HG03045 (cell line): ENCODE data around the gene UPF3B.
A peak's percentile ranks its signal among the peaks of the same experiment; 100 is the strongest.
"Not testable (repeated sequence)": the region's sequence is repeated elsewhere in the genome, so short reads cannot be mapped to it uniquely, and the experiment has no call there.

Experiments used
- ATAC-seq: cut with Tn5 transposase; IDR thresholded peaks from one replicate; pipeline ENCODE4 v1.9.1; 2021; ENCODE audit warnings: mild to moderate bottlenecking, moderate library complexity; ENCODE audit not compliant: unreplicated experiment

The UPF3B gene, protein sequence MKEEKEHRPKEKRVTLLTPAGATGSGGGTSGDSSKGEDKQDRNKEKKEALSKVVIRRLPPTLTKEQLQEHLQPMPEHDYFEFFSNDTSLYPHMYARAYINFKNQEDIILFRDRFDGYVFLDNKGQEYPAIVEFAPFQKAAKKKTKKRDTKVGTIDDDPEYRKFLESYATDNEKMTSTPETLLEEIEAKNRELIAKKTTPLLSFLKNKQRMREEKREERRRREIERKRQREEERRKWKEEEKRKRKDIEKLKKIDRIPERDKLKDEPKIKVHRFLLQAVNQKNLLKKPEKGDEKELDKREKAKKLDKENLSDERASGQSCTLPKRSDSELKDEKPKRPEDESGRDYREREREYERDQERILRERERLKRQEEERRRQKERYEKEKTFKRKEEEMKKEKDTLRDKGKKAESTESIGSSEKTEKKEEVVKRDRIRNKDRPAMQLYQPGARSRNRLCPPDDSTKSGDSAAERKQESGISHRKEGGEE

DNA sequence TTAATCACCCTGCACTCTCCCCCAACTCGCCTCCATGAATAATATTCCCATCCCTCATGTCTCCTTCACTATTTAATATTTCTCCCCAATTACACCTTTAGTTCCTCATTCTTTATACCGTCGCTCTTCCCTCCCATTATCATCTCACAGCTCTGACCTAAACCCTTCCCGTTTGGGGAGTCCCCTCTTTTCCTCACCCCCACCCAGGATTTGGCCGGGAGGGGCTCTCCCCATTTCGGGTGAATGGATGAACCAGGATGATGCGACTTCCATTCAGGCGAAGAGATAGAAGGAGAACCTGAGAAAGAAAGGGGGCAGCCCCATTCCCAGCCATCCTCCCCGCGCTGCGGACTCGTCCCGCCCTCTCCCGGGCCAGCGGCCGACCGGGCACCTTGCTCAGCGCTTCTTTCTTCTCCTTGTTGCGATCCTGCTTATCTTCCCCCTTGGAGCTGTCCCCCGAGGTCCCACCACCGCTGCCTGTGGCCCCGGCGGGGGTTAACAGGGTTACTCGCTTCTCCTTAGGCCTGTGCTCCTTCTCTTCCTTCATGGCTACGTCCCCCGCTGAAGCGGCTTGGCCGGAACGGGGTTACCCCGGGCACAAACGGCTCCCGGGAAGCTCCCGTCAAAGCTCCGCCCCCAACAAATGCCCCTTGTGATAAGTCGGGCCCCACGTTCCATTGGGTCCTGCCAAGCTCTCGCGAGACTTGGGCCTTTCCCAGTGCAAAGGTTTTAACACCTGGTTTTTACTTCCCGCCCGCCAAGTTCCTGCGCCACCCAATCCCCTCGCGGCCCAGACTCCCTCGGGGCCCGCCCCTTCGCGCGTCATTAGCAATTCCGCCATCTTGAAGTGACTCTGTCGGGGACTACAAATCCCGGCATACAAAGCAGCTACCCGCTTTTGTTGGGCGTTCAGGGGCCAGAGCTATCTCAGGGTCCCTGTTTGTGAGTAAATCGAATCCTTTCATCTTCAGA is at the start of gene UPF3B:
UPF3B (minus strand) TSS at position 582 of the 972 bp plus-strand sequence; CDS start at position 547, 35 bp downstream.
- ATAC-seq = peak; percentile 94

DNA sequence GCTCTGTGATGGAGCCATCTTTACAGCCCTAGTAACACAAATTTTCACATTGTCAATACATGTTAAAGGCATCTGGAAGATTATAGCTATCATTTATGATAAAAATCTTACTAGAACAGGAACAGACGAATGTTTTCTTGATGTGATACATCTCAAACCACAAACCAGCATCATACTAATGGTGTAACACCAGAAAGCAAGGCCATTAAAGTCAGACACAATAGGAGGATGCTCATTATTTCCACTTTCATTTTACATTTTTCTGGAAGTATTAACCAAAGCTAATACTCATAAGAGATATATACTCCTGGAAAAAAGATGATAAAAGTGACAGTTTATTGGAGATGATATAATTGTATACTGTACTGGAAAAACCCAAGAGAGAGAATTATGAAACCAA is 48.2 kb upstream of the UPF3B start:
- no peak for ATAC-seq

DNA sequence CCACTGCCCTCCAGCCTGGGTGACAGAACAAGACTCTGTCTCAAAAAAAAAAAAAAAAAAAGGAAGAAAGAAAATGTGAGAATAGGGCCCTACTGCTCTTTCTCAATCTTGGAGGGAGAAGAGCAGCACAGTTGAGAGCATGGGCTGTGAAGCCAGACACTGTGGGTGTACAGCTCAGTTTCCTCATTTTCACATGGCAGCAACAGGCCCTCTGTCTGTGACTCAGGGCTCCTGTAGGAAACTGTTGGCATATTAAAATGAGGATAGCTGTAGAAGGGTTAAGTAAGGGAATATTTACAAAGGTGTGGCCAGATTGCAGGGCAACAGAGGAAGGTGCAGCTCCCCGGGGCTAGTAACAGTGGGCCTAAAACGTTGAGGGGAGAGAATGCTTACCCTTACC is 46.4 kb upstream of the UPF3B start:
- ATAC-seq = no peak

DNA sequence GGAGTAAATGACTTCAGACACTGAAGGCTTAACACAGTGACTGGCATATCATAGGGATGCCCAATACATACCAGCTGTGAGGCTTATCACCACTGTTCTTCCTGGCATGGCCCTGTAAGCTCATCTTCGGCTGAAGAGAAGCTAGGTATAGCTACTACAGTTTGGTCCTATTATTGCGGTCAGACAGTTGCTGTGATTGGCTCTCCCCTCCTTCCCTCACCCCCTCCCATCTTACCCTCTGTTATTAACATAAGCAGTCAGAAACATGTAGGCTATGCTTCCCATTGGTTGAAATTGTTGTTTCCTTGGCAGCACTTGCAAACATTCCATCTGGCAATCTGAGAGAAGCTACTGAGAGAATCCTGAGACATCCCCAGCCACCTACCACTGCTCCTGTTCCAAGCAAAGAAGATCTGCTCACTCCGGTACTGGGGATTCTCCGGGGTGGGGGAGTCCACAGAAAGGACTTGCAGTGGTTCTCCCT is 43.1 kb upstream of the UPF3B start, which contains the start of gene AKAP14:
AKAP14 (plus strand) TSS at position 51 of the 484 bp plus-strand sequence. CDS start 7,331 bp downstream, outside the sequence.
- ATAC-seq = no peak

DNA sequence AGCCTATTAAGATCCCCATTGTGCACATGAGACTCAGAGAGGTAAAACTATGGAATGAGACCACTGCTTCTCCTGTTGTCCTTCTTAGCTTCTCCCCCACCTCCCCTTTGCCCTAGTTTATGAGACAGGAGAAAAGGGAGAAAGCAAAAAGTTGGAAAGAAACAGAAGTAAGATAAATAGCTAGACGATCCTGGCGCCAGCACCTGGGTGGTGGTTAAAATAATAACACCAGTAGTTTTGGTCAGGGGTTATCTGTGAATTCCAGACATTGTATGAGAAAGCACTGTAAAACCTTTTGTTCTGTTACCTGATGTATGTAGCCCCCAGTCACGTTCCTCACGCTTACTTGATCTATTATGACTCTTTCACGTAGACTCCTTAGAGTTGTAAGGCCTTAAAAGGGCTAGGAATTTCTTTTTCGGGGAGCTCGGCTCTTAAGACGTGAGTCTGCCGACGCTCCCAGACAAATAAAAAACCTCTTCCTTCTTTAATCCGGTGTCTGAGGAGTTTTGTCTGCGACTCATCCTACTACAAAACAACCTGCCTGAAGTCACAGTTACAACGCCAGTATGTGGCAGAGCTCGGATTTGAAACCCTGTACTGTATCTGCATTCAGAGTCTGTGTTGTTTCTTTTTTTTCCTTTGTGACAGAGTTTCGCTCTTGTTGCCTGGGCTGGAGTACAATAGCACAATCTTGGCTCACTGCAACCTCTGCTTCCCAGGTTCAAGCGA is 39.4 kb upstream of the UPF3B start:
- ATAC-seq = not testable (repeated sequence)

DNA sequence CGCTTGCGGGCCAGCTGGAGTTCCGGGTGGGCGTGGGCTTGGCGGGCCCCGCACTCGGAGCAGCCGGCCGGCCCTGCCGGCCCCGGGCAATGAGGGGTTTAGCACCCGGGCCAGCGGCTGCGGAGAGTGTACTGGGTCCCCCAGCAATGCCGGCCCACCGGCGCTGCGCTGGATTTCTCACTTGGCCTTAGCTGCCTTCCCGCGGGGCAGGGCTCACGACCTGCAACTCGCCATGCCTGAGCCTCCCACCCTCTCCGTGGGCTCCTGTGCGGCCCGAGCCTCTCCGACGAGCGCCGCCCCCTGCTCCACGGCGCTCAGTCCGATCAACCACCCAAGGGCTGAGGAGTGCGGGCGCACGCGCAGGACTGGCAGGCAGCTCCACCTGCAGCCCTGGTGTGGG is 37.9 kb upstream of the UPF3B start:
- not testable (repeated sequence) for ATAC-seq

DNA sequence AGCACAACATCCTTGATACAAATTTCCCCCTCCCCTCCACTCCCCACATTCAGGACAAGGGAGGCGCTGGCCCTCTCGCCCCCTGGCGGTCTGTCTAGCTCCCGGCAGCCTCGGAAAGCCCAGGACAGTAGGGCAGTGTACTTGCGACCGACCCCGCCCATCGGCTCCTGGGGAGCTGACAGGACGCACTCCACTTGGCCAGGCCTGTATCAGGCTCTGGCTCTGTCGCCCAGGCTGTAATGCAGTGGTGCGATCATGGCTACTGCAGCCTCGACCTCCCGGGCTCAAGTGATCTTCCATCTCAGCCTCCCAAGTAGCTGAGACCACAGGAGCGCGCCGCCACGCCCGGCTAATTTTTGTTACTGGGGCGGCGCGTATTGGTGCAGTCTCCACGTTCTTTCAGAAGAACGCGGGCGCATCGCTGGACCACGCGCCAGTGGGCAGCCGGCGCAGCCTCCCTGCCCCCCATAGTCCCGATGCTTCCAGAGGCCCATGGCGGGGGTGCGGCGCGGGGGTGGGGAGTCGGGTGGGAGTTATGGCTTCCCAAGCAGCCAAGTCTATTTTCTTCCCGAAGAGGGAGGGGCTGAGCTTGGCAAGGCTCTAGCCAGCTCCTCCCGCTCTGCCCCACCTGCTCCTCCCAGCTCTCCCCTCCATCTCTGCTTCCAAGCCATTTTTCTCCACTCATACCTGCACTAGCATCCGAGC is 35.1 kb upstream of the UPF3B start:
- no peak for ATAC-seq

DNA sequence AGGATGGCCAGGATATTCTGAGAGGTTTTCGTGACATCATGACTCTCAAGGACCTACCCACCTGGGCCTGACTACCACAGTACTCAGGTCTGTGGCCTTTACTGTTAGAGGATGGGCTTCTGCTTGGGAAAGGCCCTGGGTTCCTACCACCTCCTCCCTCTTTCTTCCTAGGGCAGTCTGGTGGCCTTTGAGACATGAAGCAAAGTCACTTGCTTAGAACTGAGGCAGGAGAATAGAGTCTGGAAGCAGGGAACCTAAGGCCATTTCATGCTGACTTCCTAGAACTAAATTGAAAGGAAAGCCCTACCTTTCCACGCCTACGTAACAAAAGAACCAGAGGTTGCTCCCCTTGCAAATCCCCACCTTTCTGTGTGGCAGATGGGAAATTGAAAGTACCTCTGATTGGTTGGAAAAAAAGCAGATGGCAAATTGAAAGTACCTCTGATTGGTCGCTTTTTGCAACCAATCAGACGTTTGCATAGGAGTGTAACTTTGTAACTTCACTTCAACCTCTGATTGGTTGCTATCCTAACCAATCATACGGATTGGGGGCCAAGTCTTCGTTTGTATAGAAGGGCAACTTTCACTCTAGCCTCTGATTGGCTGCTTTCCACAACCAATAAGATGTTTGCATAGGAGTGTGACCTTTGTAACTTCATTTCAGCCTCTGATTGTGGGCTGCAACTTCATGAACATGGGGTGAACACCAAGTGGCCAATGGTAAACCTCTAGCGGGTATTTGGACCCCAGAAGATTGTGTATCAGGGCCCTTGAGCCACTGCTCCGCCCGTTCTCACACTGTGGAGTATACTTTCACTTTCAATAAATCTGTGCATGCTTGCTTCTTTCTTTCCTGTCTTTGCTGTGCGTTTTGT is 33.0 kb upstream of the UPF3B start:
- ATAC-seq = no peak

DNA sequence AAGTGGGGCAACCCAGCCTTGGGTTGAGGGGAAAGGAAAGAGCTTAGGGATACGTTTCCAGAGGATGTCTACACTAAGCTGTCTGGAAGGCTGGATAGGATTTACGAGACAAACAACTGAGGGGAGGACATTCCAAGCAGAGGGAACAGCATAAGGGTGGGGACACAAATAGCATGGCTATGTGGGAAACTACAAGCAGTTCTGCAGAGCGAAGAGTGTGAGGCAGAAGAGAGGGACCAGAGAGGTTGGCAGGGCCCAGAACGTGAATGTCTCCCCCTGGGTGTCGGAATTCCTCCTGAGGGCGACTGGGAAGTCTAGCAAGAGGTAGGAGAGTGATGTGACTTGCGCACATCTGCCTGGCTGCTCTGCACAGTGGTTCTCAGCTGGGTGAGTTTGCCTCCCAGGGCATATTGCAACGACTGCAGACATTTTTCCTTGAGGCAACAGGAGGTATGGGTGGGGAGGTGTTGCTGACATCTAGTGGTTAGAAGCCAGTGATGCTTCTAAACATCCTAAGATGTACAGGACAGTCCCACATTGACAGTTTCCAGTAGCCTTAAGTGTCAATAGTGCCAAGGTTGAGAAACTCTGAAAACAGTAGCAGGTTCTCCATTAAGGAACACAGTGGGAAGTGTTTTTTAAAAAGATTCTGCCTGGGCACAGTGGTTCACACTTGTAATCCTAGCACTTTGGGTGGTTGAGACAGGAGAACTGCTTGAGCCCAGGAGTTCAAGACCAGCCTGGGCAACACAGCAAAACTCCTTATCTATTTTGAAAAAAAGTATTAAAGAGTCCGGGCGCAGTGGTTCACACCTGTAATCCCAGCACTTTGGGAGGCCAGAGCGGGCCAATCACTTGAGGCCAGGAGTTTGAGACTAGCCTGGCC is 28.0 kb upstream of the UPF3B start:
- no peak for ATAC-seq

DNA sequence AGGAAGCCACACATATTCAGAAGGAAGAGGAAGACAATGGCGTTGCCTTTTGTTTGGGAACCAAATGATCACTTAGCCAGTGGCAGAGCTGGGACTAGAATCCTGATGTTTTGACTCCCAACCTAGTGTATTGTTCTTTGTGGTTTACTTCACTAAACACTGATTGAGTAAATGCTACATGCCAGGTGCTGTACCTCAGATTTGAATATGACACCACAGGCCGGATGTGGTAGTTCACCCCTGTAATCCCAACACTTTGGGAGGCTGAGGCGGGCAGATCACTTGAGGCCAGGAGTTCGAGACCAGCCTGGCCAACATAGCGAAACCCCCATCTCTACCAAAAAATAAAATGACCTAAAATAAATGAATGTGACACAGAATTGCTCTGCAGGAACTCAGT is 27.3 kb upstream of the UPF3B start:
- ATAC-seq = no peak

DNA sequence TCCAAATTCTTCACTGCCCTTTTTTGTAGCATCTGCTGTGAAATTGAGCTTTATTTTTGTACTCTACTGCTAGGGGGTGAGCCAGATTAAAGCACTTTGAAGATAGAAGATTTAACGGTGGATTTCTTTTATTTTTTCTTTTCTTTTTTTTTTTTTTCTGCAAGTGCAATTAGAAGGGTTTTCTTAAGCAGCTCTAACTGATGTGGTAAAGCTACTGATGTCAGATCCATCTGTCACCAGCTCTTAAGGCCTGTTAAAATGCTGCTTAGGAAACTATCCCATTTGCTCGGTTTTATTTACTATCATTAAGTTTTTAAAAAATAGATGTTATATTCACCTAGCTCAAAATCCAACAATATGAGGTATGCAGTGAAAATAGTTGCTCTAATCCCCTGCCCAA is 26.0 kb upstream of the UPF3B start:
- no peak for ATAC-seq

DNA sequence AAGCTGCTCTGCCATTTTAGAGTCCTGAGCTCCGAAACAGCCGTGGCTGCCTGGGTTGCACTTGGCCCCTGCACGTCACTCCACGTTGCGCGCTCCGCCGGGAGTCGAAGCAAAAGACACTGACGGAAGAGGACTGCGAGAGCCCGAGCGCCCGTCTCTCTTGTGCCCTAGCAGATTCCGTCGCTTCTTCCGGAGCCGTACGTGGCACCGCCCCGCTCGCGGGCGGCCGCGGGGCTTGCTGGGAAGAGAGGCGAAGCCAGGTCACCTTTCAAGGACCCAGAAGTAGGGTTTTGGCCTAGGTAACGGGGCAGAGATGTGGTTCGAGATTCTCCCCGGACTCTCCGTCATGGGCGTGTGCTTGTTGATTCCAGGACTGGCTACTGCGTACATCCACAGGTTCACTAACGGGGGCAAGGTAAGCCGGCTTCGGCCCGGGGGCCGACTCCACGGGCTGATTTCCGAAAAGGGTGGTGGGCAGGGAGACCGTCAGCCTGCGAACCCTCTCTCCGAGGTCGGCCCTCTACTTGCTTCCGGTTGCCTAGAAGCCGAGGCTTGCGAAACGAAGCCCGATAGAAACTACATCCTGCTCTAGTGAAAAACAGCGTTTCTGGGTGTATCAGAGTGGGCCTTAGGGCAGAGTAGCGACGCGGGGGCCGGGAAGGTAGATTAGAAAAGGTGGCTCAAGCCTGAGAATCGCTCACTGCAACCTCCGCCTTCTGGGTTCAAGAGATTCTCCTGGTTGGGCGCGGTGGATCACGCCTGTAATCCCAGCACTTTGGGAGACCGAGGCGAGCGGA is 19.0 kb upstream of the UPF3B start, which contains the start of the genes NDUFA1 and RNF113A:
NDUFA1 (plus strand) TSS at position 234 of the 797 bp plus-strand sequence; CDS start at position 314, 80 bp downstream.
RNF113A (minus strand) TSS at position 135 of the 797 bp plus-strand sequence; CDS start at position 15, 120 bp downstream.
- ATAC-seq = peak; percentile 94

DNA sequence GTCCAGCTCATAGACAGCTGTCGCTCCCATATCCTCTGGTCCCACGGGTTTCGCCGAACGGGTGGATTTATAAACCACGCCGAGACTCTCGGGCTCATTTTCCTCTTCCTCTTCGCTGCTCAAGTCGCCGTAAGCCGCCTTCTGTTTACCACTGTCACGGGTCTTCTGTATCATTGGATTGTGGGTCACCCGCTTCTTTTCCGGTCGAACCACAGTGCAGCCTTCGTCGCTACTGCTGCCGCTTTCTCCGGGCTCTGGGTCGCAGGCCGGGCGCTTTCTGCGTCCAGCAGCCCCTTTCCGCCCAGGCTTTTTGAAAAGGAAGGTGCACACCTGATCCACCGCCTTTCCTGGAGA is 18.5 kb upstream of the UPF3B start:
- ATAC-seq = peak; percentile 33

DNA sequence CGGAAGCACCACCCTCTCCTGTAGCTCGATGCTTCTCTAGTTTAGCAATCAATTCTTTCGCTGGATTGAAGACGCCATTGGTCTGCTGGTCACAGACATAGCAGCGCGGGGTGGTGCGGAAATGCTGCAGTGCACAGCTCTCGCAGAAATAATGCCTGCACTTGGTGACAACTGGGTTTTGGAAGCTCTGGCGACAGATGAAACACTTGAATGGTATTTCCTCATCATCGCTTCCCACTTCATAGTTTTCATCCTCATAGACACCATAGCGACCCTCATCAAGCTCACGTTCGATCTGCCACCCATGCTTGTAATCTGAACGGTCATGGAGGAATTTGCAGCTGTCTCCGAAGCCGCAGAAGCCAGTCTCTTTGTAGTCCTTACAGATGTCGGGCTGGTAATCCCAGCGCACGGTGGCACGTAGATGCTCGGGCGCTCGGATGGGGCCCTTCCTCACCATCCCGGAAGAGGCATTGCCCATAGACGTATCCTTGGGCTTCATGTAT is 17.9 kb upstream of the UPF3B start:
- ATAC-seq = peak; percentile 7

DNA sequence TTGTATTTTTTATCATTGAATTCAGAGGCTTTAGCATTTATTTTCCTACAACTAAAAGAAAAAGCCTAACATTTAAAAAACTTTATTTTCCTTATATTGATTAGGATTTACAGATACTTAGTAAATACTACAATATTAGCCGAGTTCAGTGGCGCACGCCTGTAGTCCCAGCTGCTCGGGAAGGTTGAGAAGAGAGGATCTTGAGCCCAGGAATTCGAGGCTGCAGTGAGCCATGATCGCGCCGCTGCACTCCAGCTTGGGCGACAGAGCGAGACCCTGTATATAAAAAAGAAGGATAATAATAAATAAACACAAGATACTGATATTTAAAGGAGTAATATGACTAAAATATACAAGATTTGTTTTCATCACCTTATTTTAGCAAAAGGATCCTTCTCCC is 681 bp upstream of the UPF3B start:
- ATAC-seq = no peak

DNA sequence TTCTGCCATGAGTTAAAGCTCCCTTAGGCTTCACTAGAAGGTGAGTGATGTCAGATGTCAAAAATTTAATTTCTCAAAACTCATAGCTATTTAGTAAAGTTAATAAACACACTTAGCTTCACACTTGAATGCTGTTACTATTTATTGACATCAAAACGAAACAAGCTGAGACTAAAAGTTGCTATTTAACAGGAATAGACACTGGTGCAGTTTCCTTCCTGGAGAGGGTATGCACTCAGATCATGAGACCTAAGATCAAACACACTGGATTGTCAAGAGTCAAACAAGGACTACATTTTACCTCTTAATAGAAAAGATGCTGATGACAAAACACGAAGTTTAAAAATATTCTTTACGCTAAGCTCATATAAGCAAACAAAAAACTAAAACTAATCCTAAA is 18.9 kb downstream of the UPF3B start:
- no peak for ATAC-seq

DNA sequence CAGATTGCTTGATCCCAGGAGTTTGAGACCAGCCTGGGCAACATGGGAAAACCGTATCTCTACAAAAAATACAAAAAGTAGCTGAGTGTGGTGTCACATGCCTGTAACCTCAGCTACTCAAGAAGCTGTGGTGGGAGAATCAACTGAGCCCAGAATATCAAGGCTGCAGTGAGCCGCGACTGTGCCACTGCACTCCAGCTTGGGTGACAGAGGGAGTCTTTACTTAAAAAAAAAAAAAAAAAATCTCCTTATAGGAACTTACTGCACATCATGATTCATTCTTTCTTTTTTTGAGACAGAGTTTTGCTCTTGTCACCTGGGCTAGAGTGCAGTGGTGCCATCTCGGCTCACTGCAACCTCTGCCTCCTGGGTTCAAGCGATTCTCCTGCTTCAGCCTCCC is 24.3 kb downstream of the UPF3B start:
- no peak for ATAC-seq
